Liver (tissue), 9 donors: ENCODE measurements around the gene CD46. TPM values are rescaled to one million over a fixed set of nuclear protein-coding genes. Genes with fewer than 3 reads are reported as not detected.

ENCODE experiments used
- DNase-seq: peaks from one replicate; pipeline ENCODE4 v3.0.0-alpha.2; 2017; ENCODE audit warnings: low spot score
- H3K27ac ChIP-seq, 2 donors: one replicate each; pipeline ENCODE4 v1.7.0; 2013; ENCODE audit warnings: inconsistent platforms in 2 of 2, low read length in 2 of 2, control low read depth in 1 of 2, low read depth in 1 of 2, mild to moderate bottlenecking in 1 of 2
- H3K27me3 ChIP-seq, 4 donors: one replicate each; pipeline versions ENCODE4 v1.6.1 to v1.7.0; 2013; ENCODE audit warnings: low read length in 3 of 4, inconsistent platforms in 1 of 4, mild to moderate bottlenecking in 1 of 4, moderate library complexity in 1 of 4; ENCODE audit not compliant: control insufficient read depth in 4 of 4, insufficient read depth in 4 of 4
- H3K36me3 ChIP-seq, 4 donors: one replicate each; pipeline versions ENCODE4 v1.6.1 to v1.7.0; 2013; ENCODE audit warnings: low read length in 3 of 4, mild to moderate bottlenecking in 3 of 4, low read depth in 1 of 4, moderate library complexity in 1 of 4; ENCODE audit not compliant: control insufficient read depth in 4 of 4, insufficient read depth in 3 of 4
- H3K4me1 ChIP-seq, 4 donors: one replicate each; pipeline versions ENCODE4 v1.6.1 to v1.7.0; 2013; ENCODE audit warnings: low read length in 3 of 4, mild to moderate bottlenecking in 3 of 4, moderate library complexity in 1 of 4; ENCODE audit not compliant: control insufficient read depth in 4 of 4, insufficient read depth in 4 of 4
- H3K4me3 ChIP-seq, 3 donors: one replicate each; pipeline versions ENCODE4 v1.6.1 to v1.7.0; 2013; ENCODE audit warnings: low read length in 3 of 3, control low read depth in 1 of 3, low read depth in 1 of 3, mild to moderate bottlenecking in 1 of 3
- H3K9ac ChIP-seq, 2 donors: one replicate each; pipeline ENCODE4 v1.7.0; 2013; ENCODE audit warnings: low read length in 2 of 2, mild to moderate bottlenecking in 2 of 2, moderate library complexity in 2 of 2, control low read depth in 1 of 2, low read depth in 1 of 2
- H3K9me3 ChIP-seq, 4 donors: one replicate each; pipeline versions ENCODE4 v1.6.1 to v1.7.0; 2013; ENCODE audit warnings: low read length in 3 of 4; ENCODE audit not compliant: control insufficient read depth in 4 of 4
- EGR1 ChIP-seq, 2 donors: IDR thresholded peaks; 2 replicates each; pipeline ENCODE4 v1.6.1; 2016 to 2018; ENCODE audit warnings: antibody characterized with exemption in 2 of 2, low read depth in 2 of 2
- FOXA2 ChIP-seq: IDR thresholded peaks from 2 replicates; pipeline ENCODE4 v1.6.1; 2016; ENCODE audit warnings: antibody characterized with exemption
- GABPA ChIP-seq, 2 donors: IDR thresholded peaks in 1 of 2; conservative IDR thresholded peaks in 1 of 2; 2 replicates each; pipeline ENCODE4 v1.6.1; 2016; ENCODE audit warnings: antibody characterized with exemption in 2 of 2, mild to moderate bottlenecking in 1 of 2, moderate library complexity in 1 of 2
- HNF4A ChIP-seq, 2 donors: conservative IDR thresholded peaks; 2 replicates each; pipeline ENCODE4 v1.6.1; 2016; ENCODE audit warnings: antibody characterized with exemption in 2 of 2, mild to moderate bottlenecking in 2 of 2
- HNF4G ChIP-seq: IDR thresholded peaks from 2 replicates; pipeline ENCODE4 v1.6.1; 2016; ENCODE audit warnings: antibody characterized with exemption
- JUND ChIP-seq, 2 donors: IDR thresholded peaks; 2 replicates each; pipeline ENCODE4 v1.6.1; 2016; ENCODE audit warnings: antibody characterized with exemption in 2 of 2
- NR2F2 ChIP-seq: IDR thresholded peaks from 2 replicates; pipeline ENCODE4 v1.6.1; 2016; ENCODE audit warnings: antibody characterized with exemption
- RAD21 ChIP-seq, 2 donors: IDR thresholded peaks; 2 replicates each; pipeline ENCODE4 v1.6.1; 2016; ENCODE audit warnings: antibody characterized with exemption in 2 of 2, mild to moderate bottlenecking in 2 of 2
- REST ChIP-seq: IDR thresholded peaks from 2 replicates; pipeline ENCODE4 v1.6.1; 2016; ENCODE audit warnings: antibody characterized with exemption, mild to moderate bottlenecking
- RXRA ChIP-seq, 2 donors: IDR thresholded peaks; 2 replicates each; pipeline ENCODE4 v1.6.1; 2017 to 2018; ENCODE audit warnings: antibody characterized with exemption in 2 of 2, mild to moderate bottlenecking in 1 of 2
- SP1 ChIP-seq: IDR thresholded peaks from 2 replicates; pipeline ENCODE4 v1.6.1; 2018; ENCODE audit warnings: antibody characterized with exemption, mild to moderate bottlenecking
- TAF1 ChIP-seq: conservative IDR thresholded peaks from 2 replicates; pipeline ENCODE4 v1.6.1; 2016; ENCODE audit warnings: antibody characterized with exemption, mild to moderate bottlenecking
- YY1 ChIP-seq: IDR thresholded peaks from 2 replicates; pipeline ENCODE4 v1.6.1; 2016; ENCODE audit warnings: antibody characterized with exemption, mild to moderate bottlenecking
- WGBS: extraction: QIAGEN DNeasy Blood & Tissue Kit; methylation state at CpG from one replicate; pipeline ENCODE4 v1.1.7; 2013; 5-methylcytosine and 5-hydroxymethylcytosine counted together
- polyA plus RNA-seq, 2 donors: library from polyadenylated mRNA; stranded (reverse) in 1 of 2; unstranded in 1 of 2; fragments of 200-250 nt in 1 of 2; fragments of >200 nt in 1 of 2; fragmentation: Nextera tagmentation in 1 of 2; extraction: Ambion mirVana in 1 of 2; gene quantifications; one replicate each; pipeline versions ENCODE4 v1.2.1 to v1.2.3, GENCODE V29; 2013 to 2015
- total RNA-seq, 2 donors: library from RNA; depleted of rRNA; stranded (reverse); fragments of >200 nt; gene quantifications; one replicate each; pipeline ENCODE4 v1.2.3, GENCODE V29; 2014
- TF ChIP-seq, protein P1 (sequence below): IDR thresholded peaks from 2 replicates; pipeline ENCODE4 v1.6.1; 2016; ENCODE audit warnings: antibody characterized with exemption
- TF ChIP-seq, protein P2 (sequence below): fragments of 150-350 bp; IDR thresholded peaks from 2 replicates; pipeline ENCODE4 v1.5.1; 2017; ENCODE audit warnings: improper control_type of control experiment, low read depth, low read length; ENCODE audit not compliant: missing input control
- donor health status: healthy.
- donor health status: healthy.
- donor health status: healthy.
- donor health status: healthy.
- donor health status: healthy.

Gene CD46
- total and polyA plus RNA-seq, 4 donors: 71.3 to 177 (median 121) TPM

DNA sequence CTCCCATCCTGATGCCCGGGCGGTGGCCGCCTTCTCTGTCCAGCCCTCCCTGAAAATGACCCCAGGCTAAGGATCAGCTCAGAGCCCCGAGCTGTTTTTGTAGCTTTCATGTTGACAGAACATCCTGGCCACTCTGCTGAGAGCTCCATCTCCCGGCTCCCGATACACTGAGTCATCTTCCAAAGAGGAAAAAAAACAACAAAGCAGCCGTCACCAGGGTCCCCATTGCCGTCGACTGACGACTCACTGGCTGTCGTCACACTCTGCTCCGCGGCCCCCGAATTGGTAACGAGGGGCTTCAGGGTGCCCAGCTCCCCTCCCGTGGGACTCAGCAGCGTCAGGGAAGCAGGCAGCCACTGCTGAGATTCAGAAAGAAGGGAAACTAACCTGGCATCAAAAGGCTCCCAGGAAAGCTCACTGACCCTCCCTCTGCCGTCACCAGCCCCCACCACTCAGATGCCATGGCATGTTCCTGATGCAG is 67.2 kb downstream of the CD46 start:
- no peak for DNase-seq
- WGBS: 85% methylated on average over 18 of the region's 18 CpGs
- no peaks in the 10 kb centered on the region for H3K9me3 ChIP-seq
- H3K9ac ChIP-seq: no peak overlapping the region
- H3K36me3 ChIP-seq: peaks cover 17 to 56% (median 41%) of the 10 kb centered on the region in 4 donors
- no peaks in the 10 kb centered on the region for H3K27me3 ChIP-seq
- H3K4me1 ChIP-seq: peaks cover 30 to 74% (median 60%) of the 10 kb centered on the region in 4 donors
- no peak overlapping the region for H3K4me3 ChIP-seq
- H3K27ac ChIP-seq: peak overlapping the region in 1 of 2 donors; percentile 44
- TF ChIP-seq EGR1 (IDR thresholded peaks at IDR 0.05; ENCODE audit: low read depth in 2 of 2) (no peak), HNF4G (no peak), NR2F2 (no peak), JUND (IDR thresholded peaks at IDR 0.05) (no peak), HNF4A (conservative IDR thresholded peaks at IDR 0.05) (no peak), REST (no peak), TAF1 (no peak), SP1 (no peak), RXRA (IDR thresholded peaks at IDR 0.05) (no peak), GABPA (IDR thresholded peaks at IDR 0.05 in 1 of 2, conservative IDR thresholded peaks at IDR 0.05 in 1 of 2) (no peak)
- TF ChIP-seq, protein P1, sequence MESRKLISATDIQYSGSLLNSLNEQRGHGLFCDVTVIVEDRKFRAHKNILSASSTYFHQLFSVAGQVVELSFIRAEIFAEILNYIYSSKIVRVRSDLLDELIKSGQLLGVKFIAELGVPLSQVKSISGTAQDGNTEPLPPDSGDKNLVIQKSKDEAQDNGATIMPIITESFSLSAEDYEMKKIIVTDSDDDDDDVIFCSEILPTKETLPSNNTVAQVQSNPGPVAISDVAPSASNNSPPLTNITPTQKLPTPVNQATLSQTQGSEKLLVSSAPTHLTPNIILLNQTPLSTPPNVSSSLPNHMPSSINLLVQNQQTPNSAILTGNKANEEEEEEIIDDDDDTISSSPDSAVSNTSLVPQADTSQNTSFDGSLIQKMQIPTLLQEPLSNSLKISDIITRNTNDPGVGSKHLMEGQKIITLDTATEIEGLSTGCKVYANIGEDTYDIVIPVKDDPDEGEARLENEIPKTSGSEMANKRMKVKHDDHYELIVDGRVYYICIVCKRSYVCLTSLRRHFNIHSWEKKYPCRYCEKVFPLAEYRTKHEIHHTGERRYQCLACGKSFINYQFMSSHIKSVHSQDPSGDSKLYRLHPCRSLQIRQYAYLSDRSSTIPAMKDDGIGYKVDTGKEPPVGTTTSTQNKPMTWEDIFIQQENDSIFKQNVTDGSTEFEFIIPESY: no peak
- TF ChIP-seq, protein P2, sequence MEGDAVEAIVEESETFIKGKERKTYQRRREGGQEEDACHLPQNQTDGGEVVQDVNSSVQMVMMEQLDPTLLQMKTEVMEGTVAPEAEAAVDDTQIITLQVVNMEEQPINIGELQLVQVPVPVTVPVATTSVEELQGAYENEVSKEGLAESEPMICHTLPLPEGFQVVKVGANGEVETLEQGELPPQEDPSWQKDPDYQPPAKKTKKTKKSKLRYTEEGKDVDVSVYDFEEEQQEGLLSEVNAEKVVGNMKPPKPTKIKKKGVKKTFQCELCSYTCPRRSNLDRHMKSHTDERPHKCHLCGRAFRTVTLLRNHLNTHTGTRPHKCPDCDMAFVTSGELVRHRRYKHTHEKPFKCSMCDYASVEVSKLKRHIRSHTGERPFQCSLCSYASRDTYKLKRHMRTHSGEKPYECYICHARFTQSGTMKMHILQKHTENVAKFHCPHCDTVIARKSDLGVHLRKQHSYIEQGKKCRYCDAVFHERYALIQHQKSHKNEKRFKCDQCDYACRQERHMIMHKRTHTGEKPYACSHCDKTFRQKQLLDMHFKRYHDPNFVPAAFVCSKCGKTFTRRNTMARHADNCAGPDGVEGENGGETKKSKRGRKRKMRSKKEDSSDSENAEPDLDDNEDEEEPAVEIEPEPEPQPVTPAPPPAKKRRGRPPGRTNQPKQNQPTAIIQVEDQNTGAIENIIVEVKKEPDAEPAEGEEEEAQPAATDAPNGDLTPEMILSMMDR: no peak

GRCh38 chr1:207820568-207821463 is 69.0 kb downstream of the CD46 start:
- Histone ChIP-seq H3K9me3 (no peaks in the 10 kb centered on the region), H3K9ac (peak overlapping the region in 1 of 2 donors; percentile 28), H3K27ac (peak overlapping the region; percentile 56 to 99), H3K4me1 (peaks cover 32 to 74% (median 58%) of the 10 kb centered on the region in 4 donors), H3K27me3 (no peaks in the 10 kb centered on the region), H3K4me3 (peak overlapping the region in 2 of 3 donors; percentile 66 to 74), H3K36me3 (peaks cover 13 to 39% (median 29%) of the 10 kb centered on the region in 4 donors)
- TF ChIP-seq, protein P2: no peak
- TF ChIP-seq HNF4A (conservative IDR thresholded peaks at IDR 0.05) (no peak), FOXA2 (no peak), RAD21 (IDR thresholded peaks at IDR 0.05) (no peak), HNF4G (no peak), YY1 (peak; percentile 44)
- WGBS: 94% methylated on average over 22 of the region's 22 CpGs
- no peak for DNase-seq
